Smooth muscle cell (in vitro differentiated cells): ENCODE results near the gene SERPINI2. TPM values are rescaled to one million over a fixed set of nuclear protein-coding genes. Genes with fewer than 3 reads are reported as not detected.

Experiments used
- DNase-seq: peaks from one replicate; lab custom pipeline; 2025; ENCODE audit not compliant: unreplicated experiment; lab: John Stamatoyannopoulos, UW
- H2AFZ ChIP-seq: fragments of 200-600 bp; sonication (generic); 2 replicates; pipeline ENCODE4 v1.6.0; 2016; ENCODE audit warnings: antibody characterized with exemption, low read depth, mild to moderate bottlenecking
- H3F3A ChIP-seq: fragments of 200-600 bp; sonication (generic); 2 replicates; pipeline ENCODE4 v1.6.0; 2017; ENCODE audit warnings: antibody characterized with exemption, low read depth
- H3K27ac ChIP-seq: fragments of 200-600 bp; sonication (generic); 2 replicates; pipeline ENCODE4 v1.5.1; 2016; ENCODE audit warnings: low read depth, mild to moderate bottlenecking
- H3K27me3 ChIP-seq: fragments of 200-600 bp; sonication (generic); 2 replicates; pipeline ENCODE4 v1.6.1; 2016; ENCODE audit warnings: low read depth, mild to moderate bottlenecking
- H3K36me3 ChIP-seq: fragments of 200-600 bp; sonication (generic); 2 replicates; pipeline ENCODE4 v1.5.1; 2016; ENCODE audit warnings: low read depth
- H3K4me1 ChIP-seq: fragments of 200-600 bp; sonication (generic); 2 replicates; pipeline ENCODE4 v1.5.1; 2016; ENCODE audit warnings: low read depth
- H3K4me2 ChIP-seq: fragments of 200-600 bp; sonication (generic); 2 replicates; pipeline ENCODE4 v1.6.0; 2016; ENCODE audit warnings: mild to moderate bottlenecking
- H3K4me3 ChIP-seq: fragments of 200-600 bp; sonication (generic); 2 replicates; pipeline ENCODE4 v1.5.1; 2016; ENCODE audit warnings: mild to moderate bottlenecking
- H3K79me2 ChIP-seq: fragments of 200-600 bp; sonication (generic); 2 replicates; pipeline ENCODE4 v1.6.0; 2016; ENCODE audit warnings: low read depth, mild to moderate bottlenecking
- H3K9ac ChIP-seq: fragments of 200-600 bp; sonication (generic); 2 replicates; pipeline ENCODE4 v1.6.0; 2016; ENCODE audit warnings: low read depth
- H3K9me3 ChIP-seq: fragments of 200-600 bp; sonication (generic); replicated peaks from 2 replicates; pipeline ENCODE4 v1.5.1; 2016; ENCODE audit warnings: low read depth
- H4K20me1 ChIP-seq: fragments of 200-600 bp; sonication (generic); 2 replicates; pipeline ENCODE4 v1.6.0; 2016; ENCODE audit warnings: low read depth
- CTCF ChIP-seq: fragments of 200-600 bp; sonication (generic); IDR thresholded peaks from 2 replicates; pipeline ENCODE4 v1.5.1; 2017; ENCODE audit warnings: borderline replicate concordance, mild to moderate bottlenecking, antibody characterized with exemption; ENCODE audit not compliant: insufficient read depth, poor library complexity, severe bottlenecking
- WGBS: methylation state at CpG from one replicate; pipeline ENCODE4 v1.1.7; 2016; ENCODE audit warnings: low lambda C conversion rate; 5-methylcytosine and 5-hydroxymethylcytosine counted together
- polyA plus RNA-seq: library from polyadenylated mRNA; unstranded; fragments of >200 nt; fragmentation: Nextera tagmentation; extraction: Ambion mirVana; gene quantifications from 2 replicates; pipeline ENCODE4 v1.2.1, GENCODE V29; 2016
- total RNA-seq: library from RNA; depleted of rRNA; stranded (reverse); fragments of >200 nt; gene quantifications from 2 replicates; pipeline ENCODE4 v1.2.3, GENCODE V29; 2014

SERPINI2 gene
- total and polyA plus RNA-seq, 2 experiments from 2014 or later = not detected

- TF ChIP-seq CTCF = no peak
- 88% methylated on average over 6 of the region's 6 CpGs for WGBS
Observed at GRCh38 chr3:167456157-167456799, 17.6 kb downstream of the SERPINI2 start.

GRCh38 chr3:167453815-167454214, 20.0 kb downstream of the SERPINI2 start:
- no peak for DNase-seq
- TF ChIP-seq CTCF = no peak
- Histone ChIP-seq H3K27me3 (no peaks in the 10 kb centered on the region), H3K9me3 (no peaks in the 10 kb centered on the region), H3K9ac (no peak overlapping the region), H3K27ac (no peak overlapping the region), H3K4me3 (no peak overlapping the region), H2AFZ (no peak overlapping the region), H3K4me1 (peaks cover 9% of the 10 kb centered on the region), H3K4me2 (no peak overlapping the region), H3F3A (no peaks in the 10 kb centered on the region), H3K36me3 (no peaks in the 10 kb centered on the region), H3K79me2 (no peaks in the 10 kb centered on the region), H4K20me1 (no peaks in the 10 kb centered on the region)
- WGBS = 90% methylated on average over 2 of the region's 2 CpGs

More at GRCh38 chr3:167456157-167456799, 17.6 kb downstream of the SERPINI2 start:
- no peaks in the 10 kb centered on the region for H3K4me1 ChIP-seq
- H3K36me3 ChIP-seq = no peaks in the 10 kb centered on the region
- H3K4me3 ChIP-seq = no peak overlapping the region
- H3F3A ChIP-seq = no peaks in the 10 kb centered on the region
- no peaks in the 10 kb centered on the region for H4K20me1 ChIP-seq
- H3K9ac ChIP-seq = no peak overlapping the region
- DNase-seq = no peak
- H3K4me2 ChIP-seq = no peak overlapping the region
- no peaks in the 10 kb centered on the region for H3K27me3 ChIP-seq
- no peak overlapping the region for H3K27ac ChIP-seq
- no peaks in the 10 kb centered on the region for H3K79me2 ChIP-seq
- H2AFZ ChIP-seq = no peak overlapping the region
- no peaks in the 10 kb centered on the region for H3K9me3 ChIP-seq

GRCh38 chr3:167451282-167451681, 22.6 kb downstream of the SERPINI2 start:
- Histone ChIP-seq H3K79me2 (no peaks in the 10 kb centered on the region), H3F3A (no peaks in the 10 kb centered on the region), H3K27me3 (no peaks in the 10 kb centered on the region), H3K4me1 (peaks cover 9% of the 10 kb centered on the region), H2AFZ (no peak overlapping the region), H3K9me3 (no peaks in the 10 kb centered on the region), H3K27ac (no peak overlapping the region), H3K9ac (no peak overlapping the region), H4K20me1 (no peaks in the 10 kb centered on the region), H3K4me3 (no peak overlapping the region), H3K4me2 (no peak overlapping the region), H3K36me3 (no peaks in the 10 kb centered on the region)
- DNase-seq = no peak
- WGBS = 38% methylated on average over 1 of the region's 1 CpG
- no peak for TF ChIP-seq CTCF

GRCh38 chr3:167450675-167451074, 23.2 kb downstream of the SERPINI2 start:
- no peaks in the 10 kb centered on the region for H3K27me3 ChIP-seq
- 91% methylated on average over 2 of the region's 2 CpGs for WGBS
- no peaks in the 10 kb centered on the region for H3K9me3 ChIP-seq
- H3K4me1 ChIP-seq = peaks cover 9% of the 10 kb centered on the region
- H3K9ac ChIP-seq = no peak overlapping the region
- H3K79me2 ChIP-seq = no peaks in the 10 kb centered on the region
- H3K4me3 ChIP-seq = no peak overlapping the region
- no peak for DNase-seq
- no peak overlapping the region for H3K27ac ChIP-seq
- no peak for TF ChIP-seq CTCF
- no peak overlapping the region for H3K4me2 ChIP-seq
- no peak overlapping the region for H2AFZ ChIP-seq
- H3K36me3 ChIP-seq = no peaks in the 10 kb centered on the region
- no peaks in the 10 kb centered on the region for H4K20me1 ChIP-seq
- H3F3A ChIP-seq = no peaks in the 10 kb centered on the region
